HCT116 (cell line): ENCODE results near the gene SLC38A3. TPM values are rescaled to one million over a fixed set of nuclear protein-coding genes. Genes with fewer than 3 reads are reported as not detected.

ENCODE experiments used
- ATAC-seq: fragments of 200-7000 bp; cut with Tn5 transposase; 2 replicates; pipeline ENCODE4 v1.9.1; 2020; ENCODE audit warnings: mild to moderate bottlenecking, moderate library complexity
- BruUV-seq: library from RNA; stranded (reverse); fragments of 400-500 nt; replicated peaks from 2 replicates; lab custom pipeline; 2021; lab: Mats Ljungman, UMichigan
- CTCF ChIA-PET: fragments of 300-600 bp; sonication (Branson Sonifier 250); formaldehyde crosslinking; loops from one replicate; lab custom pipeline; 2021; ENCODE audit warnings: antibody characterized with exemption; lab: Charles Lee
- POLR2A ChIA-PET: fragments of 300-600, 350-600 bp; sonication (Branson Sonifier 250); formaldehyde crosslinking; loops from one replicate; lab custom pipeline; 2021; ENCODE audit warnings: antibody characterized with exemption; lab: Charles Lee
- RAD21 ChIA-PET, 2 experiments: fragments of 300-600 bp; sonication (Branson Sonifier 250); formaldehyde crosslinking; loops; one replicate each; lab custom pipeline; 2023; ENCODE audit warnings: low total read pairs in 2 of 2; ENCODE audit not compliant: uncharacterized antibody in 2 of 2, unreplicated experiment in 2 of 2, low non-redundant PET in 1 of 2; lab: Charles Lee
- DNase-seq: peaks from one replicate; pipeline ENCODE4 v3.0.0-alpha.2; 2010; ENCODE audit warnings: low read depth, low spot score
- H2AFZ ChIP-seq: fragments of 200-600 bp; shearing (Covaris generic), sonication (generic); 2 replicates; pipeline ENCODE4 v1.6.1; 2017; ENCODE audit warnings: low read depth, mixed run types, mixed read lengths, antibody characterized with exemption, low read length; ENCODE audit not compliant: poor library complexity, severe bottlenecking
- H3K27ac ChIP-seq: 2 replicates; pipeline ENCODE4 v1.5.1; 2012; ENCODE audit warnings: low read depth, low read length
- H3K27me3 ChIP-seq: fragments of 200-600 bp; sonication (generic); 2 replicates; pipeline ENCODE4 v1.6.1; 2016; ENCODE audit warnings: mixed run types, low read length, mixed read lengths; ENCODE audit not compliant: insufficient read depth
- H3K36me3 ChIP-seq, 2 experiments: fragments of 200-500 bp in 1 of 2; fragments of 200-600 bp in 1 of 2; sonication (Bioruptor generic) in 1 of 2; sonication (generic) in 1 of 2; 2 replicates each; pipeline versions ENCODE4 v1.5.1 to v1.6.1; 2014 to 2016; ENCODE audit warnings: low read length in 2 of 2, inconsistent platforms in 1 of 2, mixed read lengths in 1 of 2, mixed run types in 1 of 2; ENCODE audit not compliant: insufficient read depth in 2 of 2, control insufficient read depth in 1 of 2
- H3K4me1 ChIP-seq, 2 experiments: fragments of 200-600 bp in 1 of 2; sonication (generic) in 1 of 2; 2 replicates each; pipeline versions ENCODE4 v1.5.1 to v1.6.1; 2012 to 2017; ENCODE audit warnings: low read length in 2 of 2, inconsistent platforms in 1 of 2, mild to moderate bottlenecking in 1 of 2, mixed read lengths in 1 of 2, mixed run types in 1 of 2, moderate library complexity in 1 of 2; ENCODE audit not compliant: insufficient read depth in 2 of 2, control insufficient read depth in 1 of 2
- H3K4me2 ChIP-seq: fragments of 200-600 bp; sonication (generic); 2 replicates; pipeline ENCODE4 v1.6.1; 2017; ENCODE audit warnings: mixed run types, low read length, mixed read lengths
- H3K4me3 ChIP-seq, 2 experiments: fragments of 200-600 bp in 1 of 2; sonication (generic) in 1 of 2; replicated peaks in 1 of 2; 2 replicates each; pipeline ENCODE4 v1.5.1; 2011 to 2016; ENCODE audit warnings: low read length in 2 of 2, control low read depth in 1 of 2, low read depth in 1 of 2, mild to moderate bottlenecking in 1 of 2, mixed read lengths in 1 of 2, mixed run types in 1 of 2
- H3K79me2 ChIP-seq: fragments of 200-600 bp; sonication (generic); 2 replicates; pipeline ENCODE4 v1.6.1; 2017; ENCODE audit warnings: mild to moderate bottlenecking, mixed run types, low read length, moderate library complexity, mixed read lengths; ENCODE audit not compliant: insufficient read depth
- H3K9ac ChIP-seq: fragments of 200-600 bp; sonication (generic); 2 replicates; pipeline ENCODE4 v1.6.1; 2016; ENCODE audit warnings: low read length, mixed read lengths
- H3K9me2 ChIP-seq: fragments of 200-600 bp; sonication (generic), shearing (Covaris generic); 2 replicates; pipeline ENCODE4 v1.6.1; 2017; ENCODE audit warnings: mixed run types, mild to moderate bottlenecking, moderate library complexity; ENCODE audit not compliant: insufficient read depth
- H3K9me3 ChIP-seq, 2 experiments: fragments of 200-500 bp in 1 of 2; fragments of 200-600 bp in 1 of 2; sonication (Bioruptor generic) in 1 of 2; sonication (generic) in 1 of 2; 2 replicates each; pipeline ENCODE4 v1.6.1; 2014 to 2017; ENCODE audit warnings: low read length in 2 of 2, mixed read lengths in 2 of 2, inconsistent platforms in 1 of 2, low read depth in 1 of 2, mild to moderate bottlenecking in 1 of 2, mixed run types in 1 of 2, moderate library complexity in 1 of 2; ENCODE audit not compliant: control insufficient read depth in 1 of 2, insufficient read depth in 1 of 2
- H4K20me1 ChIP-seq: fragments of 200-600 bp; sonication (generic), shearing (Covaris generic); 2 replicates; pipeline ENCODE4 v1.6.1; 2017; ENCODE audit warnings: mixed run types, mild to moderate bottlenecking, moderate library complexity; ENCODE audit not compliant: insufficient read depth
- CBX3 ChIP-seq: IDR thresholded peaks from 2 replicates; pipeline ENCODE4 v1.6.1; 2012; ENCODE audit warnings: low read depth
- EZH2 ChIP-seq: fragments of 200-600 bp; sonication (generic); IDR thresholded peaks from 2 replicates; pipeline ENCODE4 v1.6.1; 2017; ENCODE audit warnings: antibody characterized with exemption, mixed run types
- EZH2phosphoT487 ChIP-seq: fragments of 200-600 bp; IDR thresholded peaks from 2 replicates; pipeline ENCODE4 v1.6.1; 2018; ENCODE audit warnings: antibody characterized with exemption, borderline replicate concordance
- FOSL1 ChIP-seq: IDR thresholded peaks from 2 replicates; pipeline ENCODE4 v1.6.1; 2012; ENCODE audit warnings: low read depth
- JUND ChIP-seq: IDR thresholded peaks from 2 replicates; pipeline ENCODE4 v1.6.1; 2012
- POLR2A ChIP-seq: IDR thresholded peaks from 2 replicates; pipeline ENCODE4 v1.7.0; 2011; ENCODE audit warnings: borderline replicate concordance; ENCODE audit not compliant: insufficient read depth, insufficient read length; ENCODE audit errors: extremely low read depth
- RAD21 ChIP-seq: IDR thresholded peaks from 2 replicates; pipeline ENCODE4 v1.6.1; 2012; ENCODE audit warnings: low read depth, mild to moderate bottlenecking
- SP1 ChIP-seq: IDR thresholded peaks from 2 replicates; pipeline ENCODE4 v1.6.1; 2012; ENCODE audit warnings: low read depth
- ZFX ChIP-seq: fragments of 450-650 bp; IDR thresholded peaks from 2 replicates; pipeline ENCODE4 v1.6.1; 2017
- ZNF274 ChIP-seq: fragments of 200-500 bp; sonication (Bioruptor generic); IDR thresholded peaks from 2 replicates; pipeline ENCODE4 v1.6.1; 2014; ENCODE audit warnings: mild to moderate bottlenecking, low read depth, low read length, inconsistent platforms
- intact Hi-C: fragments of 100-400 bp; cut with micrococcal nuclease; formaldehyde crosslinking; loops from 2 replicates; pipeline ENCODE4 v1.10.0; 2022
- total RNA-seq: library from RNA; stranded (reverse); gene quantifications from one replicate; pipeline ENCODE4 v1.2.1, GENCODE V29; 2021; ENCODE audit not compliant: unreplicated experiment
- TF ChIP-seq, protein P1 (sequence below), 3 experiments: fragments of 200-600 bp in 1 of 3; sonication (generic) in 1 of 3; IDR thresholded peaks in 2 of 3; conservative IDR thresholded peaks in 1 of 3; 2 replicates each; pipeline ENCODE4 v1.5.1; 2012 to 2017; ENCODE audit warnings: low read depth in 2 of 3, low read length in 2 of 3, antibody characterized with exemption in 1 of 3, borderline replicate concordance in 1 of 3, control low read depth in 1 of 3, mild to moderate bottlenecking in 1 of 3, mixed read lengths in 1 of 3, mixed run types in 1 of 3, moderate library complexity in 1 of 3; ENCODE audit not compliant: insufficient read depth in 1 of 3

Gene SLC38A3
- total RNA-seq, 1 experiment from 2014 or later: 3.1 TPM

DNA sequence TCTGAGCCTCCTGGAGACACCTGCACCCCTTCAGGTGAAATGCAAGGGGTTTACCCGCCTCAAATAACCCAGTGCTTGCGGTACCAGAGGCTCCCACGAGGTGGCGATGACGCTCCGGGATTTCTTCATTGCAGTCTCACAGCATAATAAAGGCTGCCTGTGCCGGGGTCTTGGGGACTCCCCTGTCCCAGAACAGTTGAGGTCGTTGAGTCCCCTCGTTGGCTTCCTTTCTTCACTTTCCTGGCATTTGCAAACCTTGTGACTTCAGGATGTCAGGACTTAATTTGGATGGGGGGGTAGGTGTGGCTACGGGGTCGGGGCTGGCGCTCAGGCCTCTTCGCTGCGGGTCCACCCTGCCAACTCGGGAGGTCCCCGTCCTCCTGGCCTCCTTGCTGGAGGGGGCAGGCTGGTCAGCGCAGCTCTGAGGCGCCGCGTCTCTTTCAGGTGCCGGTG lies 12.4 kb upstream of the SLC38A3 start:
- Histone ChIP-seq H3K27ac (no peak overlapping the region), H3K79me2 (no peaks in the 10 kb centered on the region), H3K9me3 (no peaks in the 10 kb centered on the region), H3K9ac (no peak overlapping the region), H3K4me2 (no peak overlapping the region), H3K9me2 (no peaks in the 10 kb centered on the region), H2AFZ (no peak overlapping the region), H3K4me3 (no peak overlapping the region), H3K36me3 (no peaks in the 10 kb centered on the region), H3K4me1 (peaks cover 8 to 26% of the 10 kb centered on the region in 2 experiments; a peak in 3 of 4 replicates), H4K20me1 (no peaks in the 10 kb centered on the region), H3K27me3 (no peaks in the 10 kb centered on the region)
- CTCF ChIA-PET: interaction anchor here (0.7 to 5.8 kb wide), 4 partner anchors 9 to 72 kb away, joined by 3 to 164 read pairs (median 6); no protein-coding TSS in a partner anchor
- ATAC-seq: peak; percentile 50
- no TSS peak for BruUV-seq
- RAD21 ChIA-PET: interaction anchor here in 1 of 2 experiments (0.7 to 1.1 kb wide), 2 partner anchors 34 to 117 kb away, joined by 3 read pairs; no protein-coding TSS in a partner anchor
- intact Hi-C loops: loop anchor here (1.0 to 2.0 kb wide), 2 partner anchors 64 to 82 kb away; no protein-coding TSS in a partner anchor
- peak; percentile 43 for DNase-seq
- TF ChIP-seq SP1 (no peak), RAD21 (peak; percentile 93), ZFX (no peak)
- TF ChIP-seq, protein P1, sequence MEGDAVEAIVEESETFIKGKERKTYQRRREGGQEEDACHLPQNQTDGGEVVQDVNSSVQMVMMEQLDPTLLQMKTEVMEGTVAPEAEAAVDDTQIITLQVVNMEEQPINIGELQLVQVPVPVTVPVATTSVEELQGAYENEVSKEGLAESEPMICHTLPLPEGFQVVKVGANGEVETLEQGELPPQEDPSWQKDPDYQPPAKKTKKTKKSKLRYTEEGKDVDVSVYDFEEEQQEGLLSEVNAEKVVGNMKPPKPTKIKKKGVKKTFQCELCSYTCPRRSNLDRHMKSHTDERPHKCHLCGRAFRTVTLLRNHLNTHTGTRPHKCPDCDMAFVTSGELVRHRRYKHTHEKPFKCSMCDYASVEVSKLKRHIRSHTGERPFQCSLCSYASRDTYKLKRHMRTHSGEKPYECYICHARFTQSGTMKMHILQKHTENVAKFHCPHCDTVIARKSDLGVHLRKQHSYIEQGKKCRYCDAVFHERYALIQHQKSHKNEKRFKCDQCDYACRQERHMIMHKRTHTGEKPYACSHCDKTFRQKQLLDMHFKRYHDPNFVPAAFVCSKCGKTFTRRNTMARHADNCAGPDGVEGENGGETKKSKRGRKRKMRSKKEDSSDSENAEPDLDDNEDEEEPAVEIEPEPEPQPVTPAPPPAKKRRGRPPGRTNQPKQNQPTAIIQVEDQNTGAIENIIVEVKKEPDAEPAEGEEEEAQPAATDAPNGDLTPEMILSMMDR (IDR thresholded peaks at IDR 0.05 in 2 of 3, conservative IDR thresholded peaks at IDR 0.05 in 1 of 3; ENCODE audit: borderline replicate concordance in 1 of 3, insufficient read depth in 1 of 3, low read depth in 2 of 3, low read length in 2 of 3): peak; percentile 84 to 95 (median 91)
- POLR2A ChIA-PET: no interaction called here

DNA sequence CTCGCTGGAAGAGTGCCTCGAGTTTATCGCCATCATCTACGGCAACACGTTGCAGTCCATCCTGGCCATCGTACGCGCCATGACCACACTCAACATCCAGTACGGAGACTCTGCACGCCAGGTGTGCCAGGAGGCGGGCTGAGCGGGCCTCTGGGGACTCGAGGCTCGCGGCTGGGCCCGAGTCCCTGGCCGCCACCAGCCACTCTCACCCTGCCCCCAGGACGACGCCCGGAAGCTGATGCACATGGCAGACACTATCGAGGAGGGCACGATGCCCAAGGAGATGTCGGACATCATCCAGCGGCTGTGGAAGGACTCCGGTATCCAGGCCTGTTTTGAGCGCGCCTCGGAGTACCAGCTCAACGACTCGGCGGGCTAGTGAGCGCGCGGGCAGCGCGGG lies 11.8 kb upstream of the SLC38A3 start:
- no peaks in the 10 kb centered on the region for H3K9me2 ChIP-seq
- no peak overlapping the region for H2AFZ ChIP-seq
- no peaks in the 10 kb centered on the region for H3K27me3 ChIP-seq
- H3K4me2 ChIP-seq: no peak overlapping the region
- H3K4me3 ChIP-seq: no peak overlapping the region
- no peak overlapping the region for H3K27ac ChIP-seq
- no peaks in the 10 kb centered on the region for H3K9me3 ChIP-seq
- ATAC-seq: no peak
- intact Hi-C loops: loop anchor here (2.0 kb wide), 1 partner anchor 64 kb away; no protein-coding TSS in a partner anchor
- no peaks in the 10 kb centered on the region for H4K20me1 ChIP-seq
- ChIA-PET RAD21 (interaction anchor here in 1 of 2 experiments (2.6 kb wide), 1 partner anchor 32 kb away, joined by 45 read pairs; no protein-coding TSS in a partner anchor), POLR2A (no interaction called here), CTCF (interaction anchor here (3.9 to 5.8 kb wide), 2 partner anchors 27 to 32 kb away, joined by 26 to 164 read pairs; no protein-coding TSS in a partner anchor)
- no peaks in the 10 kb centered on the region for H3K79me2 ChIP-seq
- no peak overlapping the region for H3K9ac ChIP-seq
- DNase-seq: no peak
- H3K36me3 ChIP-seq: no peaks in the 10 kb centered on the region
- H3K4me1 ChIP-seq: peaks cover 8 to 26% of the 10 kb centered on the region in 2 experiments; a peak in 3 of 4 replicates
- no TSS peak for BruUV-seq
- TF ChIP-seq, protein P1 (IDR thresholded peaks at IDR 0.05 in 2 of 3, conservative IDR thresholded peaks at IDR 0.05 in 1 of 3; ENCODE audit: borderline replicate concordance in 1 of 3, insufficient read depth in 1 of 3, low read depth in 2 of 3, low read length in 2 of 3): no peak
- no peak for TF ChIP-seq RAD21
- no peak for TF ChIP-seq FOSL1
- no peak for TF ChIP-seq JUND
- TF ChIP-seq ZNF274: no peak
- TF ChIP-seq POLR2A: no peak
- no peak for TF ChIP-seq EZH2
- TF ChIP-seq EZH2phosphoT487: no peak
- TF ChIP-seq CBX3: no peak
